Measurements from ENCODE around the gene UBE2V1. TPM values are rescaled to one million over a fixed set of nuclear protein-coding genes. Genes with fewer than 3 reads are reported as not detected.

UBE2V1 gene
- total and polyA plus RNA-seq, 10 of the 15 experiments (the other 5 are each of a cell fraction or from before 2014, with no cell fraction given), result 51.8 to 219 (median 141) TPM

GRCh38 chr20:50058662-50059402, 54.1 kb downstream of the UBE2V1 start (continued):
- TF ChIP-seq CTCF (IDR thresholded peaks at IDR 0.05 in 2 of 3, conservative IDR thresholded peaks at IDR 0.05 in 1 of 3; ENCODE audit: control insufficient read depth in 2 of 3, extremely low read depth in 1 of 3, insufficient read depth in 1 of 3, low read depth in 3 of 3, low read length in 3 of 3), result no peak
- no peak for TF ChIP-seq SREBF2 (IDR thresholded peaks at IDR 0.05; ENCODE audit: low read length)
- TF ChIP-seq FOXM1 (IDR thresholded peaks at IDR 0.05; ENCODE audit: low read depth, low read length), result no peak
- no peak for TF ChIP-seq MYC (IDR thresholded peaks at IDR 0.05; ENCODE audit: insufficient read depth, insufficient read length, insufficient replicate concordance, low read length, severe bottlenecking)

- no TSS peak for BruUV-seq (replicated peaks)
- Histone ChIP-seq H3K27me3 (replicated peaks in 1 of 2; ENCODE audit: control insufficient read depth in 2 of 2, insufficient read depth in 2 of 2, low read length in 1 of 2) (no peaks in the 10 kb centered on the region; a peak in 1 of 4 replicates), H3K4me3 (no peak overlapping the region), H3K36me3 (ENCODE audit: control insufficient read depth in 2 of 2, insufficient read depth in 2 of 2, low read length in 1 of 2) (no peaks in the 10 kb centered on the region), H3K79me2 (ENCODE audit: control insufficient read depth, insufficient read depth, low read length) (no peaks in the 10 kb centered on the region), H4K20me1 (ENCODE audit: control insufficient read depth, insufficient read depth) (no peaks in the 10 kb centered on the region), H2AFZ (ENCODE audit: control insufficient read depth, low read depth, low read length) (no peak overlapping the region), H3K27ac (ENCODE audit: control insufficient read depth, insufficient read depth) (no peak overlapping the region; the same call in 1 of the 2 replicates), H3K9me3 (replicated peaks; ENCODE audit: control insufficient read depth, insufficient read depth, low read length) (no peaks in the 10 kb centered on the region), H3K4me2 (ENCODE audit: control insufficient read depth, insufficient read depth) (no peak overlapping the region), H3K9ac (ENCODE audit: control insufficient read depth, insufficient read depth, low read length) (no peak overlapping the region), H3K4me1 (ENCODE audit: control insufficient read depth, insufficient read depth, low read length) (peaks cover 16% of the 10 kb centered on the region)
- FAIRE-seq (no peak), DNase-seq (ENCODE audit: low read depth, low spot score) (no peak), ATAC-seq (no peak)
- RAD21 ChIA-PET (ENCODE audit: unreplicated experiment), result no interaction called here
- WGBS (ENCODE audit: insufficient coverage, insufficient replicate concordance, low lambda C conversion rate, missing lambda C conversion rate), result 100% methylated on average over 1 of the region's 1 CpG
- SMC1A ChIA-PET (ENCODE audit: uncharacterized antibody, unreplicated experiment), result no interaction called here
- POLR2A ChIA-PET, result no interaction called here
- in situ Hi-C loops (cut with MboI) (no loop called here), intact Hi-C loops (cut with micrococcal nuclease; ENCODE audit: unreplicated experiment) (no loop called here)
- CTCF ChIA-PET, result interaction anchor here (0.7 kb wide), 1 partner anchor 59 kb away, joined by 3 read pairs; no protein-coding TSS in a partner anchor
- TF ChIP-seq PAX5 (IDR thresholded peaks at IDR 0.05; ENCODE audit: borderline replicate concordance, low read depth, low read length), result no peak
- TF ChIP-seq SIX5 (IDR thresholded peaks at IDR 0.05; ENCODE audit: low read depth, low read length, severe bottlenecking), result no peak
- TF ChIP-seq SMC3 (IDR thresholded peaks at IDR 0.05; ENCODE audit: borderline replicate concordance, low read length), result no peak
- TF ChIP-seq, protein P1, sequence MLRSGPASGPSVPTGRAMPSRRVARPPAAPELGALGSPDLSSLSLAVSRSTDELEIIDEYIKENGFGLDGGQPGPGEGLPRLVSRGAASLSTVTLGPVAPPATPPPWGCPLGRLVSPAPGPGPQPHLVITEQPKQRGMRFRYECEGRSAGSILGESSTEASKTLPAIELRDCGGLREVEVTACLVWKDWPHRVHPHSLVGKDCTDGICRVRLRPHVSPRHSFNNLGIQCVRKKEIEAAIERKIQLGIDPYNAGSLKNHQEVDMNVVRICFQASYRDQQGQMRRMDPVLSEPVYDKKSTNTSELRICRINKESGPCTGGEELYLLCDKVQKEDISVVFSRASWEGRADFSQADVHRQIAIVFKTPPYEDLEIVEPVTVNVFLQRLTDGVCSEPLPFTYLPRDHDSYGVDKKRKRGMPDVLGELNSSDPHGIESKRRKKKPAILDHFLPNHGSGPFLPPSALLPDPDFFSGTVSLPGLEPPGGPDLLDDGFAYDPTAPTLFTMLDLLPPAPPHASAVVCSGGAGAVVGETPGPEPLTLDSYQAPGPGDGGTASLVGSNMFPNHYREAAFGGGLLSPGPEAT (IDR thresholded peaks at IDR 0.05; ENCODE audit: low read depth), result no peak
- TF ChIP-seq DPF2 (IDR thresholded peaks at IDR 0.05), result no peak
- no peak for TF ChIP-seq YY1 (IDR thresholded peaks at IDR 0.05; ENCODE audit: low read depth, low read length)
- TF ChIP-seq FOXM1 (IDR thresholded peaks at IDR 0.05; ENCODE audit: low read depth, low read length), result no peak
- no peak for TF ChIP-seq TCF3 (IDR thresholded peaks at IDR 0.05; ENCODE audit: borderline replicate concordance, insufficient read depth, low read depth, low read length)
- no peak for TF ChIP-seq BRCA1 (IDR thresholded peaks at IDR 0.05; ENCODE audit: low read depth, low read length)
- TF ChIP-seq RUNX3 (IDR thresholded peaks at IDR 0.05; ENCODE audit: low read length), result no peak
- no peak for TF ChIP-seq CREB1 (IDR thresholded peaks at IDR 0.05; ENCODE audit: low read depth)
- no peak for TF ChIP-seq MEF2A (IDR thresholded peaks at IDR 0.05; ENCODE audit: insufficient read depth, low read depth, low read length)
- TF ChIP-seq ZNF207 (IDR thresholded peaks at IDR 0.05; ENCODE audit: borderline replicate concordance), result no peak
Observed at GRCh38 chr20:50057714-50058053, 55.3 kb downstream of the UBE2V1 start.

All from GM12878 (cell line).